ENCODE data around the gene IGLL1. TPM values are rescaled to one million over a fixed set of nuclear protein-coding genes. Genes with fewer than 3 reads are reported as not detected.

The IGLL1 gene
- total RNA-seq = not detected

DNA sequence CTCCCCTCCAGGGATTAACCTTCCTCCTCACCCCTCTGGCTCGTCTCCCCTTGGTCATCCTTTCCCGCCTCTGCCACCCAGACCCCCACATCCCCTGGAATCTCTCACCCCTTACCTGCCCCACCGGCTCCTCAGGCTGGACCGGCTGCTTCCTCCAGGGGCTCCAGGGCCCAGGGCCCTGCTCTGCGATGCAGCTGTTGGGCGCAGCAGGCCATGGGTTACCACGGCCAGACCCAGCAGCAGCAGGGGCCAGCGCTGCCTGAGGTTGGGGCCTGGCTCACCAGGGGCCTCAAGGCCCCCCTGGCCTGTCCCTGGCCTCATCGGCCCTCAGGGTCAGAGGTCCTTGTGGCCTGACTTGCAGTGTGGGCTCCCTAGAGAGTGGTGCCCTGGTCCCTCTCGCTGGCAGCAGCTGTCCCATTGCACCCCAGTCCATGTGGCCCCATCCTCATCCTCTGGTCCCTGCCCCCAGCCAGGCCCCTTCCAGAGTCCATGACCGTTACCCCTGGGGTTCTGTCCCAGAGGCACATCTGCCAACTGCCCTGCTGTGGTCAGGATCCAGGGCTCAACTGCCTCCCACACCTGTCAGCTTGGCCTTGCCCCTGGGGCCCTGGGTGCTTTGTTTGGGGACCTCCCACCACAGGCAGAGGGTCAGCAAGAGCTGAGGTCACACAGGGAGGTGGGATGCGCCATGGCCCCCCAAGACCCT, at the start of gene IGLL1:
Gene IGLL1, minus strand, starts transcription at position 421 of the 706 bp plus-strand sequence. Its CDS starts 100 bp downstream, at position 321.

Small RNA genes lying within 50 kb of the gene (small RNA-seq; reads per million reads assigned to genes)
- not detected for gene AP000346.3

Other genes with a start within 250 kb of the IGLL1 start
- 0.46 TPM for gene DRICH1, start 52.0 kb upstream of the IGLL1 start, total RNA-seq
- gene RGL4, start 110.7 kb upstream of the IGLL1 start, total RNA-seq = not detected
- 4.6 TPM for gene ZNF70, start 170.8 kb upstream of the IGLL1 start, total RNA-seq
- gene VPREB3, start 174.1 kb upstream of the IGLL1 start, total RNA-seq = not detected
- gene C22orf15, start 182.7 kb upstream of the IGLL1 start, total RNA-seq = 2.1 TPM
- gene CHCHD10, start 187.7 kb upstream of the IGLL1 start, total RNA-seq = 8.3 TPM
- gene MMP11, start 192.6 kb upstream of the IGLL1 start, total RNA-seq = 14.3 TPM
- 30.9 TPM for gene SMARCB1, start 206.7 kb upstream of the IGLL1 start, total RNA-seq

Data from diencephalon (tissue), 1 donor.